ENCODE data around the gene COLGALT1.

- TF ChIP-seq CTCF (IDR thresholded peaks at IDR 0.05; ENCODE audit: low read depth, low read length, poor library complexity, severe bottlenecking) (no peak), EZH2phosphoT487 (IDR thresholded peaks at IDR 0.05; ENCODE audit: borderline replicate concordance, low read length) (no peak)
Measured at GRCh38 chr19:17575871-17576757, 20.7 kb downstream of the COLGALT1 start.
